Activated T-cell treated with anti-CD3 and anti-CD28 coated beads for 1 hour (primary cell): Measurements from ENCODE around the gene RNF8.
"Not testable (repeated sequence)": the region's sequence is repeated elsewhere in the genome, so short reads cannot be mapped to it uniquely, and the experiment has no call there.

Experiments
- DNase-seq: peaks from one replicate; pipeline ENCODE4 v3.0.0-alpha.2; 2020; ENCODE audit warnings: low read depth

The RNF8 gene

GRCh38 chr6:37399795-37400490 lies 46.2 kb downstream of the RNF8 start:
- no peak for DNase-seq

- DNase-seq = not testable (repeated sequence)
Measured at GRCh38 chr6:37401658-37402057, 47.9 kb downstream of the RNF8 start.

- no peak for DNase-seq
Measured at GRCh38 chr6:37406726-37407341, 53.1 kb downstream of the RNF8 start.

- no peak for DNase-seq
Measured at GRCh38 chr6:37407948-37408347, 54.2 kb downstream of the RNF8 start.

GRCh38 chr6:37409501-37409900 lies 55.7 kb downstream of the RNF8 start:
- DNase-seq = no peak

- DNase-seq = no peak
Measured at GRCh38 chr6:37417393-37417792, 63.6 kb downstream of the RNF8 start.

GRCh38 chr6:37418722-37419121 lies 64.9 kb downstream of the RNF8 start:
- DNase-seq = no peak

- DNase-seq = no peak
Measured at GRCh38 chr6:37426058-37426944, 72.5 kb downstream of the RNF8 start.

- DNase-seq = no peak
Measured at GRCh38 chr6:37426945-37427510, 73.2 kb downstream of the RNF8 start.

- no peak for DNase-seq
Measured at GRCh38 chr6:37429352-37429750, 75.6 kb downstream of the RNF8 start.

GRCh38 chr6:37432590-37432915 lies 78.8 kb downstream of the RNF8 start:
- no peak for DNase-seq

- DNase-seq = peak; percentile 91
Measured at GRCh38 chr6:37432916-37433656, 79.3 kb downstream of the RNF8 start, which contains the start of gene CMTR1. TSS of gene CMTR1 (plus strand) at chr6:37433221. CDS start at chr6:37435630, 2,409 bp downstream.

- no peak for DNase-seq
Measured at GRCh38 chr6:37433657-37434271, 80.0 kb downstream of the RNF8 start.

GRCh38 chr6:37435373-37435772 lies 81.6 kb downstream of the RNF8 start:
- no peak for DNase-seq

- no peak for DNase-seq
Measured at GRCh38 chr6:37435816-37436215, 82.0 kb downstream of the RNF8 start.

- no peak for DNase-seq
Measured at GRCh38 chr6:37438930-37439329, 85.1 kb downstream of the RNF8 start.

- DNase-seq = no peak
Measured at GRCh38 chr6:37441651-37442050, 87.9 kb downstream of the RNF8 start.

GRCh38 chr6:37442416-37443215 lies 88.8 kb downstream of the RNF8 start:
- DNase-seq = no peak

GRCh38 chr6:37443216-37443542 lies 89.4 kb downstream of the RNF8 start:
- DNase-seq = not testable (repeated sequence)
